T-helper 2 cell treated with Interferon-gamma antibody and Interleukin-4, amounts not matched to agents 5 μg/mL and 100 μg/mL, for 36 hours (primary cell): Measurements from ENCODE around the gene SNX5.

Experiments
- DNase-seq: peaks from one replicate; pipeline ENCODE4 v3.0.0; 2021; ENCODE audit warnings: low spot score
- H3K27ac Mint-ChIP-seq: one replicate; pipeline ENCODE4 v1.8.0; 2021; ENCODE audit warnings: mild to moderate bottlenecking, mixed read lengths
- H3K27me3 Mint-ChIP-seq: one replicate; pipeline ENCODE4 v1.8.0; 2021; ENCODE audit warnings: low read depth, mixed read lengths
- H3K36me3 Mint-ChIP-seq: one replicate; pipeline ENCODE4 v1.8.0; 2021; ENCODE audit warnings: low read depth, mixed read lengths
- H3K4me1 Mint-ChIP-seq: one replicate; pipeline ENCODE4 v1.8.0; 2021; ENCODE audit warnings: low read depth, mixed read lengths
- H3K4me3 Mint-ChIP-seq: one replicate; pipeline ENCODE4 v1.8.0; 2022; ENCODE audit warnings: mild to moderate bottlenecking, moderate library complexity, mixed read lengths
- H3K9me3 Mint-ChIP-seq: one replicate; pipeline ENCODE4 v1.8.0; 2021; ENCODE audit warnings: mixed read lengths

SNX5 gene

GRCh38 chr20:17935186-17935585, 33.4 kb downstream of the SNX5 start:
- no peak for DNase-seq
- Mint-ChIP-seq H3K27me3 (no peaks in the 10 kb centered on the region), H3K4me3 (no peak overlapping the region), H3K4me1 (peaks cover 9% of the 10 kb centered on the region), H3K36me3 (peaks cover 2% of the 10 kb centered on the region), H3K9me3 (no peaks in the 10 kb centered on the region), H3K27ac (no peak overlapping the region)

- no peak for DNase-seq
- Mint-ChIP-seq H3K4me1 (peaks cover 2% of the 10 kb centered on the region), H3K9me3 (no peaks in the 10 kb centered on the region), H3K36me3 (peaks cover 2% of the 10 kb centered on the region), H3K27me3 (no peaks in the 10 kb centered on the region), H3K4me3 (no peak overlapping the region), H3K27ac (no peak overlapping the region)
Observed at GRCh38 chr20:17934141-17934862, 34.3 kb downstream of the SNX5 start.

DNA sequence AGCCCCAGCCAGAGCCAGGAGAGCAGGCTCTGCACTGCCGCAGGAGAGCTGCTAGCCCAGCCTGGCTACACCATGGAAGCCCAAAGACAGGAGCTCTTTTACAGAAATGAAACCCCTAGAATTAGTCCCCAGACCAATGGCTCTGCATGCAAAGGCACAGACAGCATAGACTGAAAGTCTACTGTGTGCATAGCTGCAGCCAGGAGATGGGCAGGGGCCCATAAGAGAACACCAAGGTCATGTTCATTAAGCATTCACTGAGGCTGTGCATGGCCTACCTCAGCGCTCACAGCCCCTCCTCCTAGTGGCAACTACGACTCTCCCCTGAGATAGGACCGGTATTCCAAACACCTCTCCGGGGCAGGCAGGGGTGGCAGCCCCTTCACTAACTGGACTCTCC, 34.9 kb downstream of the SNX5 start:
- Mint-ChIP-seq H3K27ac (no peak overlapping the region), H3K36me3 (no peaks in the 10 kb centered on the region), H3K4me3 (no peak overlapping the region), H3K4me1 (no peaks in the 10 kb centered on the region), H3K27me3 (no peaks in the 10 kb centered on the region), H3K9me3 (no peaks in the 10 kb centered on the region)
- no peak for DNase-seq

GRCh38 chr20:17933121-17933520, 35.5 kb downstream of the SNX5 start:
- Mint-ChIP-seq H3K27ac (no peak overlapping the region), H3K27me3 (no peaks in the 10 kb centered on the region), H3K4me3 (no peak overlapping the region), H3K36me3 (no peaks in the 10 kb centered on the region), H3K9me3 (no peaks in the 10 kb centered on the region), H3K4me1 (no peaks in the 10 kb centered on the region)
- no peak for DNase-seq

- no peak overlapping the region for H3K4me3 Mint-ChIP-seq
- no peak overlapping the region for H3K27ac Mint-ChIP-seq
- H3K36me3 Mint-ChIP-seq: no peaks in the 10 kb centered on the region
- H3K9me3 Mint-ChIP-seq: no peaks in the 10 kb centered on the region
- H3K4me1 Mint-ChIP-seq: no peaks in the 10 kb centered on the region
- DNase-seq: no peak
- H3K27me3 Mint-ChIP-seq: no peaks in the 10 kb centered on the region
Observed at GRCh38 chr20:17932396-17932795, 36.2 kb downstream of the SNX5 start.

DNA sequence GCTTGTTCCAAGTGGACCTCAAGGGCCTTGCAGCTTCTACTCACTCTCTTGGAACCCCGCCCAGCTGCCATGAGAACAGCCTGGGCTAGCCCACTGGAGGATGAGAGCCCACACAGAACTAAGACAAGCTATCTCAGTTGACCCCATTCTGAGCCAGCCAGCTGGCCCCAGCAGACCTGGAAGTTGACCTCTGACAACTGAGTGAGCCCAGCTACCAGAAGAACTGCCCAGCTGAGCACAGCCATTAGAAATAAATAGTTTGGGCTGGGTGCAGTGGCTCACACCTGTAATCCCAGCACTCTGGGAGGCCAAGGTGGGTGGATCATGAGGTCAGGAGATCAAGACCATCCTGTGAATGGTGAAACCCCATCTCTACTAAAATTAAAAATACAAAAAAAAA, 37.1 kb downstream of the SNX5 start:
- H3K36me3 Mint-ChIP-seq: no peaks in the 10 kb centered on the region
- no peak overlapping the region for H3K27ac Mint-ChIP-seq
- H3K4me1 Mint-ChIP-seq: no peaks in the 10 kb centered on the region
- H3K27me3 Mint-ChIP-seq: peaks cover 2% of the 10 kb centered on the region
- no peaks in the 10 kb centered on the region for H3K9me3 Mint-ChIP-seq
- H3K4me3 Mint-ChIP-seq: no peak overlapping the region
- no peak for DNase-seq

DNA sequence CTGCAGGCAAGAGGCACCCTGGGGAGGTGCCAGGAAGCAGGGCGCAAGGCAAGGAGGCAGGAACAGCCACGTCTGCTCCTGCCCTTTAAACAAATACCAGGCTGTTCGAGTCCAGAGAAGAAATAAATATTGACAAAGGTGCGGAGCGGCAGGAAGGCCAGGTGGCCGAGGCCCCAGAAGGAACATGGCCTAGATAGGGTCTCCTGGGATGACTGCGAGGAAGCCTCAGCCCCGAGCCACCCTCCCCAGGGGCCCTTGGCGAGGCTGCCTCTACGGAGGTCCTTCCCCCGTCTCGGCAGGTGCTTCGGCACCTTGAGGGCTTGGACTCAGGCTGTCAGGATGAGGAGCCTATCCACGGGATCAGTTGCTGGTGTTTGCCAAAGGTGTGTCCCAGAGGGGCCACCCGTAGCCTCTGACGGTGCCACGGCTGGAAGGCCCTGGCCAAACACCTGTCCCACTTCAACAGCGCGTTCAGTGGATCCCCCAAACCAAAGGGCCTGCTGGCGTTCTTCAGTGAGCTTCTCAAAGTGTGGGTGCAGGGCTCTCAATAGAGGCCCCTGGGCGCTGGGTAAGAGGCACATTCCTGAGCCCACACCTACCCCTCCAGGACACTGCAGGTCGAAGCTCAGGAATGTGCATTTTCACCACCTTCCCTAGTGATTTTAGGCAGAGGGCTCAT, 39.8 kb downstream of the SNX5 start:
- H3K9me3 Mint-ChIP-seq: no peaks in the 10 kb centered on the region
- no peak overlapping the region for H3K27ac Mint-ChIP-seq
- H3K4me1 Mint-ChIP-seq: no peaks in the 10 kb centered on the region
- no peak for DNase-seq
- peaks cover 7% of the 10 kb centered on the region for H3K27me3 Mint-ChIP-seq
- H3K36me3 Mint-ChIP-seq: no peaks in the 10 kb centered on the region
- no peak overlapping the region for H3K4me3 Mint-ChIP-seq

DNA sequence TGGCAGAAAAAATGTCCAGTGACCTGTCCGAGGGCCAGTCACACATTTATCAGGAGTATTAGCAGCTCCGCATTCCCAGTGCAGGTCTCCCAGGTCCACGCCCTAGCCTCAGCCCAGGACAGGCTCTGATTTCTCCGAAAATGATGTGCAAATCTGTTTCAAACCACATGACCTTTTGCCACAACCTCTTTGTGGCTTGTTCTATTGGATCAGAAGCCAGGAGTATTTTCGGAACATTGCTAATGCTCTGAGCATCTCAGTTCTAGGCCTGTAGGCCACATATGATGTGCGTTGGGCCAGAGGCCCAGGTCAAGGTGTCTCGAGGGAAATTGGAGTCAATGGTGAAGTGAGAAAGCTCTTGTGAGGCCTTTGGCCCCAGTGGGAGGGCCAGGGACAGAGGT, 40.4 kb downstream of the SNX5 start:
- Mint-ChIP-seq H3K9me3 (no peaks in the 10 kb centered on the region), H3K27ac (no peak overlapping the region), H3K4me1 (no peaks in the 10 kb centered on the region), H3K4me3 (no peak overlapping the region), H3K27me3 (peaks cover 11% of the 10 kb centered on the region), H3K36me3 (no peaks in the 10 kb centered on the region)
- no peak for DNase-seq

GRCh38 chr20:17925940-17926300, 42.7 kb downstream of the SNX5 start:
- Mint-ChIP-seq H3K4me3 (no peak overlapping the region), H3K27me3 (peaks cover 18% of the 10 kb centered on the region), H3K27ac (no peak overlapping the region), H3K4me1 (no peaks in the 10 kb centered on the region), H3K36me3 (no peaks in the 10 kb centered on the region), H3K9me3 (no peaks in the 10 kb centered on the region)
- DNase-seq: no peak

GRCh38 chr20:17925141-17925939, 43.3 kb downstream of the SNX5 start:
- H3K4me1 Mint-ChIP-seq: no peaks in the 10 kb centered on the region
- H3K4me3 Mint-ChIP-seq: no peak overlapping the region
- no peak for DNase-seq

GRCh38 chr20:17921774-17922173, 46.8 kb downstream of the SNX5 start:
- Mint-ChIP-seq H3K36me3 (no peaks in the 10 kb centered on the region), H3K4me1 (peaks cover 2% of the 10 kb centered on the region), H3K4me3 (no peak overlapping the region), H3K9me3 (no peaks in the 10 kb centered on the region), H3K27me3 (peaks cover 23% of the 10 kb centered on the region), H3K27ac (no peak overlapping the region)
- DNase-seq: no peak

More at GRCh38 chr20:17925141-17925939, 43.3 kb downstream of the SNX5 start:
- H3K27ac Mint-ChIP-seq: no peak overlapping the region
- H3K9me3 Mint-ChIP-seq: no peaks in the 10 kb centered on the region
- peaks cover 21% of the 10 kb centered on the region for H3K27me3 Mint-ChIP-seq
- no peaks in the 10 kb centered on the region for H3K36me3 Mint-ChIP-seq

GRCh38 chr20:17919149-17919548, 49.4 kb downstream of the SNX5 start:
- peaks cover 21% of the 10 kb centered on the region for H3K27me3 Mint-ChIP-seq
- H3K27ac Mint-ChIP-seq: no peak overlapping the region
- H3K36me3 Mint-ChIP-seq: no peaks in the 10 kb centered on the region
- H3K4me3 Mint-ChIP-seq: no peak overlapping the region
- peaks cover 6% of the 10 kb centered on the region for H3K4me1 Mint-ChIP-seq
- DNase-seq: no peak
- no peaks in the 10 kb centered on the region for H3K9me3 Mint-ChIP-seq

GRCh38 chr20:17917832-17918618, 50.6 kb downstream of the SNX5 start:
- no peak for DNase-seq
- Mint-ChIP-seq H3K27me3 (peaks cover 21% of the 10 kb centered on the region), H3K4me1 (peaks cover 6% of the 10 kb centered on the region), H3K27ac (no peak overlapping the region), H3K36me3 (no peaks in the 10 kb centered on the region), H3K9me3 (no peaks in the 10 kb centered on the region), H3K4me3 (no peak overlapping the region)
